IPS-NIHi7 (cell line): ENCODE results near the gene SLC7A10.
A peak's percentile ranks its signal among the peaks of the same experiment; 100 is the strongest.
"Not testable (repeated sequence)": the region's sequence is repeated elsewhere in the genome, so short reads cannot be mapped to it uniquely, and the experiment has no call there.

ENCODE experiments used
- DNase-seq: peaks from one replicate; pipeline ENCODE4 v3.0.0; 2012; ENCODE audit warnings: mixed read lengths; ENCODE audit errors: extremely low spot score

The SLC7A10 gene

GRCh38 chr19:33177417-33177979 lies 48.2 kb downstream of the SLC7A10 start:
- DNase-seq, result peak; percentile 23

DNA sequence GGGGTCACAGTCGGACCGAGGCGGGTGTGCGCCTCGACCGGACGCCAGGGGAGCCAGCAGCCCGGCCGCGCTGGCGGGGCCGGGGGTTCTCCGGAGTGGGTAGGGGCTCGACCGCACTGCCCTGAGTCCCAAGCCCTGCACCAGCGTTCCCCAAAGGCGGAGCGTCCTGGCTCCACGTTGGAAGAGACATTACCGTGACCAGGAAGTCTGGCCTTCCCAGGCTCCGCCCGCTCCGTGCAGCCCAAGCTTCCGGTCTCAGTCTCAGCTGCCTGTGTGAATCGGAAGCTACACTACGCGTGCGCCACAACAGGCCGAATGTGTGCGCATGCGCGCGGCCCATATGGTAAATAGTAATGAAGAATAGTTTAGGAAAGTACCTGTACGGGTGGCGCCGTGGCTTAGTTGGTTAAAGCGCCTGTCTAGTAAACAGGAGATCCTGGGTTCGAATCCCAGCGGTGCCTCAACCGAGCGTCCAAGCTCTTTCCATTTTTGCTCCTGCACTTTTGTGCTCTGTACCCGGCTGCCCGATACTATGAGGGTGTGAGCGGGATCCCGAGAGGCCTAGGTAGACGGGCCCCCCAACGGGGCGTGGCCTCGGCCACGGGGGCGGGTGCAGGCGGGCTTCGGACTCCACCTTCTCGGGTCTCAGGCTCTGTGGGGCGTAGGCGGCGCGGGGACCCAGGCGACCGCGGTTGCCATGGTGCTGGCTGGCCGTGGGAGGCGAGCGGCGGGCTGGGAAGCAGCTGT lies 48.8 kb downstream of the SLC7A10 start:
- peak; percentile 98 for DNase-seq

DNA sequence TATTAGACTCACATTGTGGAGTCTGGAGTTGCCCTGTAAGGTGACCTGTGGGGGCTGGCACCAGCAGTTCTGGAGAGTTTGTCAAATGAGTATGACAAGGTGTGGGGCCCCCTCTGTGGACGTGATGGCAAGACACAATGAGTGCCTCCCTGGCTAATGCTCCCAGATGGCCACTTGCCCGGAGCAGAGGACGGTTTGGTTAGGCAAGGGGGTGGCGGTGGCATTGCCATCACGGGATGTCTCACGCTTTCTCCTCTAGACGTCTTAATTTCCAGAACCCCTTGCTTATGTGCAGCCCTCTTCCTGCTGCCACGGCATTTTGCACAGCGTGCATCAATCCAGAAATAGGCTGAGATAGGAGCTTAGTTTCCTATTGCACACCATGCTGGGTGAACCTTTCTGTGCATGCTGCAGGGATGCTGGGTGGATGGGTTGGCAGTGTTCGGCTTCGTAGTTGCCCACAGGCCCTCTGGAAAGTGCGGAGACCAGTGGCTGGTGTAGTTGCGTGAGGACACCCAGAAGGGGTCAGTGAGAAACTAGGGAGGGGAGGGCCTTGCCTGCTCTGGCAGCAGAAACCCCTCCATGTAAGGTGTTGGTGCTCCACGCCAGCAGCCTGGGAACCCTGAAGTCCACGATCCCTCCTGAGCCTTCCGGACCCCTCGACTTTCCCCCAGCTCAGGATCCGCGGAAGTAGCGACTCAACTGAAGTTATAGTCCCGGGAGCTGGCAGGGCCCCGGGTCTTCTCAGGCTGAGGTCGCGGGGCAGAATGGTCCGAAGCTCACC lies 49.6 kb downstream of the SLC7A10 start:
- peak; percentile 73 for DNase-seq

DNA sequence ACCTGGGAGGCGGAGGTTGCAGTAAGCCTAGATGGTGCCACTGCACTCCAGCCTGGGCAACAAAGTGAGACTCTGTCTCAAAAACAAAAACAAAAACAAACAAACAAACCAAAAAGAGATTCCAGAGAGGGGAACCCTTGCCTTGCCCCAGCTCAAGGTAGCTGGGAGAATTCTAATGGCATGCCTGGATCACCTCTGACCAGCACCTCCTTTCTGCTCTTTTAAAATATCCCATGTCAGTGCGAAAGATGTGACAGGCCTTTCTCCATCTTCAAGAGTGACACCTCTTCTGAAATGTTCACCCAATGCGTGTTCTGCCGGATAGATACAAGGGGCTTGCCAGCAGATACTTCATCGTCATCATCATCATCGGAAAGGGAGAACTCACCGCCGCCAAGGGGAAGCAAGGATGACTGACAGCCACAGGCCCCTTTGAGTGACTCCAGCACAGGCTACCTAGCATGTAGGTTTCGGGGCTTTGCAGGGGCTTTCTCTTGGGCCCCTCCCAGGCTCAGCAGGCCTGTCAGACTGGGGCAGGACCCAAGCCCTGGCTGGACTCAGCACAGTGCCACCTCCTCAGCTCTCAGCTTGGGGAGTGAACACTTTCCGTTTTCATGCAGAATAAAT lies 50.4 kb downstream of the SLC7A10 start:
- DNase-seq, result no peak

DNA sequence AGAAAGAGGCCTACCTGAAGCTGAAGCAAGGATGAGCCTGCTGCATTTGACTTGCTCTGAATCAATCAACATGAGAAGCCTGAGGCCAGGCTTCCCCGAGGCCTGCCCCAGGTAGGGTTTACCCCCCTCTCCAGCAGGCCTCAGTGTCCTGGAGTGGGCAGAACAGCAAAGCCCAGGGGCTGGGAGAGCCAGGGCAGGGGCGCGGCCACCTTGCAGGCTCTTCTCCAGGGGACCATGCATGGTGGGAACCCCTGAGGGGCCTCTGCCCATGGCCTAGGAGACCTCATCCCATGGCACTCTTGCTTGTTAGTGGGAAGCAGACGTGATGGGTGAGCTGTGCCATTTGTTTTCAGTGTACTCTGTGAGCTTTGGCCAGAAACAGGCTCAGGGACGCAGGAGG lies 51.5 kb downstream of the SLC7A10 start:
- no peak for DNase-seq

DNA sequence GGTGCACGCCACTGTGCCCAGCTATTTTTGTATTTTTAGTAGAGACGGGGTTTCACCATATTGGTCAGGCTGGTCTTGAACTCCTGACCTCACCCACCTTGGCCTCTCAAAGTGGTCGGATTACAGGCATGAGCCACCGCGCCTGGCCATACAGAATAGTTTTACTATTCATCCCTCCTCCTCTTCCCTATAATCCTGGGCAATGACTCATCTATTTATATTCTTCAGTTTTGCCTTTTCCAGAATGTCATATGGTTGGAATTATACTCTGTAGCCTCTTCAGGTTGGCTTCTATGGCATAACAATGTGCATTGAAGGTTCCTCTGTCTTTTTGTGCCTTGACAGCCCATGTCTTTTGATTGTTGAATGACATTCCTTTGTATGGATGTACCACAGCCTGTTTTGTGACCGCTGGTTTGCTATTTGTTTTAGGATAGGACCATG lies 53.7 kb downstream of the SLC7A10 start:
- no peak for DNase-seq

DNA sequence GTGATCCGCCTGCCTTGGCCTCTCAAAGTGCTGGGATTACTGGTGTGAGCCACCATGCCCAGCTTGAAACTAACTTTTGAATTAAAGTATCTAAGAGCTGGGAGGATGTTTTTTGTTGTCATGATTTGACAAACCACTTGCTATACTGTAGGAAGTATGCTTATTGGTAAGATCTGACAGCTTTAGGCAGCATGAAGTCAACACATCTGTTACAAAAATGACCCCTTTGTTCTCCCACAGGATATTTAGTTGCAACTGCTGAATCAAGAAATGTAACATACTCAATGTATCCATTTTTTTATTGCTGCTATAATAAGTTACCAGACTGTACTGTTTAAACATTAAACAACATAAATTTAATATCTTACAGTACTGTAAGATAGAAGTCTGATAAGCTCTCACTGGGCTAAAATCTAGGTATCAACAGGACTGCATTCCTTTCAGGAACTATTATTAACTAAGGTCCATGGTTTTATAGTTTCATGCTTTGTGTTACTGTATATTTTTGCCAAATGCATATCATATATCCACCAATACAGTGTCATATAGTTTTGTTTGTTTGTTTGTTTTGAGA lies 54.3 kb downstream of the SLC7A10 start:
- no peak for DNase-seq

DNA sequence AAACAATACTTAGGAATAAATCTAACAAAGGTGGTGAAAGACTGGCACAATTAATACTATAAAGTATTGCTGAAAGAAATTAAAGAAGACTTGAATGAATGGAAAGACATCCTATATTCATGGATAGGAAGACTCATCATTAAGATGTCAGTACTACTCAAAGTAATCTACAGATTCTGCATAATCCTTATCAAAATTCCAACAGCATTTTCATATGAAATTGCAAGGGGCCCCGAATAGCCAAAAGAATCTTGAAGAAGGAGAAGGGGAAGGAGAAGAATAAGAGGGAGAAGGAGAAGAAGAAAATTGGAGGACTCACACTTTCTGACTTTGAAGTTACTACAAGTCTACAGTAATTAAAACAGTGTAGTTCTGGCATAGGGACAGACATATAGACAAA lies 57.1 kb downstream of the SLC7A10 start:
- DNase-seq, result no peak

- DNase-seq, result no peak
These were observed 58.2 kb downstream of the SLC7A10 start for GRCh38 chr19:33167438-33167837.

GRCh38 chr19:33166037-33166436 lies 59.6 kb downstream of the SLC7A10 start:
- not testable (repeated sequence) for DNase-seq

GRCh38 chr19:33163481-33163880 lies 62.2 kb downstream of the SLC7A10 start:
- no peak for DNase-seq

- DNase-seq, result no peak
These were observed 64.4 kb downstream of the SLC7A10 start for GRCh38 chr19:33161201-33161600.

DNA sequence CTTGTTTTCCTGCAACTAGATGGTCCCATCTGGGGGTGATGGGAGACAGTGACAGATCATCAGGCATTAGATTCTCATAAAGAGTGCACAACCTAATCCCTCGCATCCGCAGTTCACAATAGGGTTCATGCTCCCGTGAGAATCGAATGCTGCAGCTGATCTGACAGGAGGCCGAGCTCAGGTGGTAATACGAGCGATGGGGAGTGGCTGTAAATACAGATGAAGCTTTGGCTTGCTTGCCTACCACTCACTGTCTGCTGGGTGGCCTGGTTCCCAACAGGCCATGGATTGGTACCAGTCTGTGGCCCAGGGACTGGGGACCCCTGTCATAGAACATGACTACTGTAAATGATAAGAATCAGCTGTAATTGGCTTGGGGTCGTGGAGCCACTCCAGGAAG lies 65.8 kb downstream of the SLC7A10 start:
- no peak for DNase-seq

- no peak for DNase-seq
These were observed 66.5 kb downstream of the SLC7A10 start for GRCh38 chr19:33159149-33159548.
